HG03135 (cell line): ENCODE data around the gene TRABD2A.
A peak's percentile ranks its signal among the peaks of the same experiment; 100 is the strongest.
"Not testable (repeated sequence)": the region's sequence is repeated elsewhere in the genome, so short reads cannot be mapped to it uniquely, and the experiment has no call there.

Source experiments
- ATAC-seq: cut with Tn5 transposase; IDR thresholded peaks from one replicate; pipeline ENCODE4 v1.9.1; 2021; ENCODE audit warnings: mild to moderate bottlenecking, moderate library complexity; ENCODE audit not compliant: unreplicated experiment

Gene TRABD2A

GRCh38 chr2:84880395-84880644 lies 564 bp downstream of the TRABD2A start:
- no peak for ATAC-seq

- ATAC-seq = peak; percentile 62
These were observed 1.1 kb downstream of the TRABD2A start for GRCh38 chr2:84879584-84880394.

- ATAC-seq = no peak
These were observed 1.8 kb downstream of the TRABD2A start for GRCh38 chr2:84878896-84879583.

GRCh38 chr2:84878459-84878858 lies 2.4 kb downstream of the TRABD2A start:
- no peak for ATAC-seq

- no peak for ATAC-seq
These were observed 4.5 kb downstream of the TRABD2A start for GRCh38 chr2:84876369-84876768.

GRCh38 chr2:84875619-84876018 lies 5.3 kb downstream of the TRABD2A start:
- ATAC-seq = not testable (repeated sequence)

GRCh38 chr2:84875213-84875560 lies 5.7 kb downstream of the TRABD2A start:
- no peak for ATAC-seq

GRCh38 chr2:84874381-84875212 lies 6.3 kb downstream of the TRABD2A start:
- no peak for ATAC-seq

GRCh38 chr2:84873350-84873749 lies 7.5 kb downstream of the TRABD2A start:
- no peak for ATAC-seq

- not testable (repeated sequence) for ATAC-seq
These were observed 8.2 kb downstream of the TRABD2A start for GRCh38 chr2:84872691-84873090.

GRCh38 chr2:84870306-84870705 lies 10.6 kb downstream of the TRABD2A start:
- ATAC-seq = no peak

- ATAC-seq = not testable (repeated sequence)
These were observed 12.6 kb downstream of the TRABD2A start for GRCh38 chr2:84868327-84868726.

GRCh38 chr2:84866122-84866521 lies 14.8 kb downstream of the TRABD2A start:
- no peak for ATAC-seq

GRCh38 chr2:84865181-84865783 lies 15.6 kb downstream of the TRABD2A start:
- ATAC-seq = peak; percentile 74

GRCh38 chr2:84862006-84862405 lies 18.9 kb downstream of the TRABD2A start:
- no peak for ATAC-seq

- ATAC-seq = no peak
These were observed 19.3 kb downstream of the TRABD2A start for GRCh38 chr2:84861539-84861938.

GRCh38 chr2:84858937-84859336 lies 21.9 kb downstream of the TRABD2A start:
- ATAC-seq = no peak

- ATAC-seq = no peak
These were observed 22.8 kb downstream of the TRABD2A start for GRCh38 chr2:84858123-84858522.

GRCh38 chr2:84857566-84857965 lies 23.3 kb downstream of the TRABD2A start:
- ATAC-seq = no peak

GRCh38 chr2:84856787-84857186 lies 24.1 kb downstream of the TRABD2A start:
- peak; percentile 65 for ATAC-seq

GRCh38 chr2:84855731-84856130 lies 25.2 kb downstream of the TRABD2A start:
- no peak for ATAC-seq
